ENCODE measurements around the gene CHI3L2. TPM values are rescaled to one million over a fixed set of nuclear protein-coding genes. Genes with fewer than 3 reads are reported as not detected.

The CHI3L2 gene
- total RNA-seq, 2 donors from 2014 or later: 2.2 to 5.9 TPM

- no peak for TF ChIP-seq CTCF (IDR thresholded peaks at IDR 0.05)
- H3K4me3 ChIP-seq: no peak overlapping the region
- H3K27ac ChIP-seq: no peak overlapping the region
- H3K27me3 ChIP-seq (replicated peaks; ENCODE audit: insufficient read depth): no peaks in the 10 kb centered on the region
- H3K9me3 ChIP-seq: no peaks in the 10 kb centered on the region
- no peaks in the 10 kb centered on the region for H3K36me3 ChIP-seq
- DNase-seq (ENCODE audit: low spot score): no peak
- ATAC-seq (ENCODE audit: insufficient number of reproducible peaks, low FRiP score, low read depth): no peak
- peaks cover 11 to 13% of the 10 kb centered on the region in 2 donors for H3K4me1 ChIP-seq (ENCODE audit: control insufficient read depth in 1 of 2, low read depth in 2 of 2)
Observed at GRCh38 chr1:111195002-111195684, 32.4 kb upstream of the CHI3L2 start.

GRCh38 chr1:111196213-111196612 lies 31.3 kb upstream of the CHI3L2 start:
- no peaks in the 10 kb centered on the region for H3K27me3 ChIP-seq (replicated peaks; ENCODE audit: insufficient read depth)
- no peak for TF ChIP-seq CTCF (IDR thresholded peaks at IDR 0.05)
- DNase-seq (ENCODE audit: low spot score) (no peak), ATAC-seq (ENCODE audit: insufficient number of reproducible peaks, low FRiP score, low read depth) (no peak)
- no peaks in the 10 kb centered on the region for H3K36me3 ChIP-seq
- H3K4me1 ChIP-seq (ENCODE audit: control insufficient read depth in 1 of 2, low read depth in 2 of 2): peaks cover 11 to 13% of the 10 kb centered on the region in 2 donors
- H3K9me3 ChIP-seq: no peaks in the 10 kb centered on the region
- no peak overlapping the region for H3K4me3 ChIP-seq
- no peak overlapping the region for H3K27ac ChIP-seq

- no peak for DNase-seq (ENCODE audit: low spot score)
- Histone ChIP-seq H3K27me3 (replicated peaks; ENCODE audit: insufficient read depth) (no peaks in the 10 kb centered on the region), H3K36me3 (no peaks in the 10 kb centered on the region), H3K4me3 (peak overlapping the region; percentile 60), H3K4me1 (ENCODE audit: control insufficient read depth in 1 of 2, low read depth in 2 of 2) (peaks cover 5 to 6% of the 10 kb centered on the region in 2 donors), H3K27ac (no peak overlapping the region), H3K9me3 (no peaks in the 10 kb centered on the region)
- ATAC-seq (ENCODE audit: insufficient number of reproducible peaks, low FRiP score, low read depth): no peak
- no peak for TF ChIP-seq CTCF (IDR thresholded peaks at IDR 0.05)
Observed at GRCh38 chr1:111197598-111198284, 29.8 kb upstream of the CHI3L2 start.

- no peaks in the 10 kb centered on the region for H3K27me3 ChIP-seq (replicated peaks; ENCODE audit: insufficient read depth)
- DNase-seq (ENCODE audit: low spot score): no peak
- peak overlapping the region; percentile 60 for H3K4me3 ChIP-seq
- TF ChIP-seq CTCF (IDR thresholded peaks at IDR 0.05): no peak
- no peaks in the 10 kb centered on the region for H3K36me3 ChIP-seq
- H3K9me3 ChIP-seq: no peaks in the 10 kb centered on the region
- ATAC-seq (ENCODE audit: insufficient number of reproducible peaks, low FRiP score, low read depth): no peak
- peaks cover 0 to 8% of the 10 kb centered on the region in 2 donors for H3K4me1 ChIP-seq (ENCODE audit: control insufficient read depth in 1 of 2, low read depth in 2 of 2)
- no peak overlapping the region for H3K27ac ChIP-seq
Observed at GRCh38 chr1:111198836-111199235, 28.7 kb upstream of the CHI3L2 start.

GRCh38 chr1:111199329-111199728 lies 28.2 kb upstream of the CHI3L2 start:
- Histone ChIP-seq H3K4me1 (ENCODE audit: control insufficient read depth in 1 of 2, low read depth in 2 of 2) (peaks cover 0 to 13% of the 10 kb centered on the region in 2 donors), H3K27ac (no peak overlapping the region), H3K36me3 (no peaks in the 10 kb centered on the region), H3K9me3 (no peaks in the 10 kb centered on the region), H3K4me3 (peak overlapping the region; percentile 60), H3K27me3 (replicated peaks; ENCODE audit: insufficient read depth) (no peaks in the 10 kb centered on the region)
- no peak for TF ChIP-seq CTCF (IDR thresholded peaks at IDR 0.05)
- ATAC-seq (ENCODE audit: insufficient number of reproducible peaks, low FRiP score, low read depth) (no peak), DNase-seq (ENCODE audit: low spot score) (no peak)
